ENCODE results near the gene LYSMD4.

LYSMD4 gene

GRCh38 chr15:99721104-99721778, 12.0 kb downstream of the LYSMD4 start:
- no peaks in the 10 kb centered on the region for H4K20me1 ChIP-seq
- peaks cover 31% of the 10 kb centered on the region for H3K36me3 ChIP-seq
- no peak overlapping the region for H3K4me3 ChIP-seq
- H3K4me1 ChIP-seq: peaks cover 97% of the 10 kb centered on the region
- H3K9ac ChIP-seq: peak overlapping the region; percentile 73; the same call in 1 of the 2 replicates
- peak overlapping the region; percentile 94 for H3K4me2 ChIP-seq
- no peaks in the 10 kb centered on the region for H3K27me3 ChIP-seq
- H3K27ac ChIP-seq: peak overlapping the region; percentile 96
- TF ChIP-seq Cebpa-rat (IDR thresholded peaks at IDR 0.05): 0 out of 2 replicates have a peak, but pooled peaks have one; percentile 9
- peaks cover 39% of the 10 kb centered on the region for H3K9me3 ChIP-seq

- Histone ChIP-seq H4K20me1 (no peaks in the 10 kb centered on the region), H3K4me3 (peak overlapping the region; percentile 58), H3K36me3 (peaks cover 33% of the 10 kb centered on the region), H3K27ac (peak overlapping the region; percentile 96), H3K9me3 (peaks cover 36% of the 10 kb centered on the region), H3K4me2 (peak overlapping the region; percentile 94), H3K27me3 (no peaks in the 10 kb centered on the region), H3K9ac (peak overlapping the region; percentile 73), H3K4me1 (peaks cover 97% of the 10 kb centered on the region)
- no peak for TF ChIP-seq Cebpa-rat (IDR thresholded peaks at IDR 0.05)
Observed at GRCh38 chr15:99720533-99720932, 12.7 kb downstream of the LYSMD4 start.

GRCh38 chr15:99719096-99719541, 14.1 kb downstream of the LYSMD4 start:
- H3K36me3 ChIP-seq: peaks cover 27% of the 10 kb centered on the region
- peak overlapping the region; percentile 96 for H3K27ac ChIP-seq
- no peaks in the 10 kb centered on the region for H4K20me1 ChIP-seq
- peak overlapping the region; percentile 94 for H3K4me2 ChIP-seq
- TF ChIP-seq Cebpa-rat (IDR thresholded peaks at IDR 0.05): no peak
- no peaks in the 10 kb centered on the region for H3K27me3 ChIP-seq
- peak overlapping the region; percentile 79 for H3K9ac ChIP-seq
- H3K4me1 ChIP-seq: peaks cover 95% of the 10 kb centered on the region
- H3K4me3 ChIP-seq: peak overlapping the region; percentile 58
- H3K9me3 ChIP-seq: peaks cover 22% of the 10 kb centered on the region

- Histone ChIP-seq H3K9me3 (peaks cover 15% of the 10 kb centered on the region), H3K9ac (peak overlapping the region; percentile 79; the same call in 1 of the 2 replicates), H3K4me1 (peaks cover 93% of the 10 kb centered on the region), H3K36me3 (peaks cover 26% of the 10 kb centered on the region), H3K27me3 (no peaks in the 10 kb centered on the region), H3K4me3 (peak overlapping the region; percentile 58), H3K27ac (peak overlapping the region; percentile 96), H4K20me1 (no peaks in the 10 kb centered on the region), H3K4me2 (peak overlapping the region; percentile 94)
- TF ChIP-seq Cebpa-rat (IDR thresholded peaks at IDR 0.05): no peak
Observed at GRCh38 chr15:99718421-99718820, 14.8 kb downstream of the LYSMD4 start.

GRCh38 chr15:99717161-99718009, 15.9 kb downstream of the LYSMD4 start:
- peak overlapping the region; percentile 96 for H3K27ac ChIP-seq
- peak overlapping the region; percentile 58 for H3K4me3 ChIP-seq
- peak overlapping the region; percentile 79 for H3K9ac ChIP-seq
- H3K4me2 ChIP-seq: peak overlapping the region; percentile 94
- no peaks in the 10 kb centered on the region for H3K27me3 ChIP-seq
- peaks cover 4% of the 10 kb centered on the region; the same call in 1 of the 2 replicates for H4K20me1 ChIP-seq
- peaks cover 92% of the 10 kb centered on the region for H3K4me1 ChIP-seq
- H3K36me3 ChIP-seq: peaks cover 29% of the 10 kb centered on the region
- H3K9me3 ChIP-seq: peaks cover 9% of the 10 kb centered on the region
- no peak for TF ChIP-seq Cebpa-rat (IDR thresholded peaks at IDR 0.05)

- H3K36me3 ChIP-seq: peaks cover 30% of the 10 kb centered on the region
- H4K20me1 ChIP-seq: peaks cover 12% of the 10 kb centered on the region
- TF ChIP-seq Cebpa-rat (IDR thresholded peaks at IDR 0.05): no peak
- H3K4me2 ChIP-seq: peak overlapping the region; percentile 94
- H3K27ac ChIP-seq: peak overlapping the region; percentile 96
- peaks cover under 1% of the 10 kb centered on the region for H3K9me3 ChIP-seq
- peak overlapping the region; percentile 58 for H3K4me3 ChIP-seq
- H3K9ac ChIP-seq: peak overlapping the region; percentile 79
- peaks cover 93% of the 10 kb centered on the region for H3K4me1 ChIP-seq
- H3K27me3 ChIP-seq: no peaks in the 10 kb centered on the region
Observed at GRCh38 chr15:99716540-99717095, 16.6 kb downstream of the LYSMD4 start.

GRCh38 chr15:99712415-99712814, 20.8 kb downstream of the LYSMD4 start:
- Histone ChIP-seq H4K20me1 (peaks cover 41% of the 10 kb centered on the region), H3K27ac (0 out of 2 replicates have a peak overlapping the region, but pooled peaks have one; percentile 1), H3K36me3 (peaks cover 72% of the 10 kb centered on the region), H3K4me1 (peaks cover 92% of the 10 kb centered on the region), H3K27me3 (no peaks in the 10 kb centered on the region), H3K9ac (no peak overlapping the region), H3K9me3 (no peaks in the 10 kb centered on the region), H3K4me3 (no peak overlapping the region), H3K4me2 (peak overlapping the region; percentile 61)
- no peak for TF ChIP-seq Cebpa-rat (IDR thresholded peaks at IDR 0.05)

GRCh38 chr15:99711625-99712024, 21.6 kb downstream of the LYSMD4 start:
- Histone ChIP-seq H3K36me3 (peaks cover 72% of the 10 kb centered on the region), H3K9ac (0 out of 2 replicates have a peak overlapping the region, but pooled peaks have one; percentile 2), H3K9me3 (no peaks in the 10 kb centered on the region), H3K27ac (0 out of 2 replicates have a peak overlapping the region, but pooled peaks have one; percentile 1), H3K27me3 (no peaks in the 10 kb centered on the region), H3K4me2 (peak overlapping the region; percentile 61), H4K20me1 (peaks cover 41% of the 10 kb centered on the region), H3K4me1 (peaks cover 94% of the 10 kb centered on the region), H3K4me3 (no peak overlapping the region)
- TF ChIP-seq Cebpa-rat (IDR thresholded peaks at IDR 0.05): no peak

GRCh38 chr15:99709243-99709986, 23.8 kb downstream of the LYSMD4 start:
- Histone ChIP-seq H3K4me3 (no peak overlapping the region), H3K4me2 (no peak overlapping the region), H3K9ac (no peak overlapping the region), H3K36me3 (peaks cover 67% of the 10 kb centered on the region), H3K27ac (0 out of 2 replicates have a peak overlapping the region, but pooled peaks have one; percentile 8), H3K9me3 (no peaks in the 10 kb centered on the region), H3K27me3 (no peaks in the 10 kb centered on the region), H4K20me1 (peaks cover 41% of the 10 kb centered on the region), H3K4me1 (peaks cover 94% of the 10 kb centered on the region)
- TF ChIP-seq Cebpa-rat (IDR thresholded peaks at IDR 0.05): no peak

Measured in BLaER1 (cell line).